B cell (primary cell): ENCODE measurements around the gene COL10A1. TPM values are rescaled to one million over a fixed set of nuclear protein-coding genes. Genes with fewer than 3 reads are reported as not detected.

Source experiments
- ATAC-seq: fragments of 200-7000 bp; cut with Tn5 transposase; one replicate; pipeline ENCODE4 v1.10.0; 2021; ENCODE audit warnings: low read depth, mild to moderate bottlenecking, moderate number of reproducible peaks, moderate library complexity
- CTCF ChIA-PET: fragments of 350-600 bp; sonication (Branson Sonifier 250); formaldehyde crosslinking; loops from one replicate; lab custom pipeline; 2021; ENCODE audit warnings: antibody characterized with exemption, inconsistent platforms; lab: Charles Lee
- POLR2A ChIA-PET: fragments of 350-600 bp; sonication (Branson Sonifier 250); formaldehyde crosslinking; loops from one replicate; lab custom pipeline; 2021; ENCODE audit warnings: antibody characterized with exemption; lab: Charles Lee
- DNase-seq: peaks from one replicate; pipeline ENCODE4 v3.0.0; 2013
- H2AFZ ChIP-seq: 2 replicates; pipeline ENCODE4 v1.6.1; 2012; ENCODE audit warnings: mild to moderate bottlenecking, low read depth, low read length; ENCODE audit not compliant: insufficient read depth, poor library complexity, severe bottlenecking
- H3K27ac ChIP-seq, 2 donors: 1 replicate in 1 of 2; 2 replicates in 1 of 2; pipeline ENCODE4 v1.5.1; 2012 to 2013; ENCODE audit warnings: low read length in 2 of 2, mild to moderate bottlenecking in 2 of 2, moderate library complexity in 1 of 2
- H3K27me3 ChIP-seq, 4 experiments: fragments of 200-600 bp in 1 of 4; sonication (generic) in 1 of 4; replicated peaks in 1 of 4; 1 replicate in 2 of 4; 2 replicates in 2 of 4; pipeline versions ENCODE4 v1.6.1 to v1.7.0; 2013 to 2016; ENCODE audit warnings: low read length in 3 of 4, mild to moderate bottlenecking in 2 of 4, mixed read lengths in 1 of 4, moderate library complexity in 1 of 4; ENCODE audit not compliant: insufficient read depth in 4 of 4, control insufficient read depth in 3 of 4; ENCODE audit errors: control extremely low read depth in 1 of 4
- H3K36me3 ChIP-seq, 2 experiments: replicated peaks in 1 of 2; 1 replicate in 1 of 2; 2 replicates in 1 of 2; pipeline versions ENCODE4 v1.6.1 to v1.7.1; 2013; ENCODE audit warnings: low read length in 1 of 2; ENCODE audit not compliant: insufficient read depth in 2 of 2, control insufficient read depth in 1 of 2; ENCODE audit errors: control extremely low read depth in 1 of 2, extremely low read depth in 1 of 2
- H3K4me1 ChIP-seq, 2 donors: fragments of 200-600 bp in 1 of 2; sonication (generic) in 1 of 2; 1 replicate in 1 of 2; 2 replicates in 1 of 2; pipeline versions ENCODE4 v1.5.1 to v1.6.1; 2013 to 2017; ENCODE audit warnings: low read length in 2 of 2; ENCODE audit not compliant: control insufficient read depth in 2 of 2, insufficient read depth in 2 of 2
- H3K4me2 ChIP-seq: replicated peaks from 2 replicates; pipeline ENCODE3; 2012; ENCODE audit warnings: mild to moderate bottlenecking, low read depth, low read length; ENCODE audit not compliant: poor library complexity, severe bottlenecking
- H3K4me3 ChIP-seq, 5 experiments: fragments of 200-600 bp in 1 of 5; sonication (generic) in 1 of 5; 1 replicate in 3 of 5; 2 replicates in 2 of 5; pipeline versions ENCODE4 v1.5.1 to v1.7.0; 2011 to 2016; ENCODE audit warnings: low read length in 4 of 5, mild to moderate bottlenecking in 4 of 5, low read depth in 2 of 5, control low read depth in 1 of 5, moderate library complexity in 1 of 5; ENCODE audit not compliant: insufficient read depth in 1 of 5; ENCODE audit errors: control extremely low read depth in 1 of 5, extremely low read depth in 1 of 5
- H3K79me2 ChIP-seq: fragments of 200-600 bp; sonication (generic); one replicate; pipeline ENCODE4 v1.6.0; 2016; ENCODE audit warnings: low read length; ENCODE audit not compliant: control insufficient read depth, insufficient read depth
- H3K9ac ChIP-seq: fragments of 200-600 bp; sonication (generic); 2 replicates; pipeline ENCODE4 v1.6.1; 2017; ENCODE audit warnings: mild to moderate bottlenecking, low read length, moderate library complexity
- H3K9me3 ChIP-seq, 3 donors: one replicate each; pipeline versions ENCODE4 v1.6.1 to v1.7.1; 2013; ENCODE audit warnings: low read length in 2 of 3; ENCODE audit not compliant: control insufficient read depth in 2 of 3, insufficient read depth in 1 of 3; ENCODE audit errors: control extremely low read depth in 1 of 3
- H4K20me1 ChIP-seq: 2 replicates; pipeline ENCODE4 v1.6.0; 2012; ENCODE audit warnings: mild to moderate bottlenecking, low read length; ENCODE audit not compliant: insufficient read depth, control insufficient read depth, poor library complexity, severe bottlenecking
- H3K27ac Mint-ChIP-seq: one replicate; pipeline ENCODE4 v1.8.0; 2021; ENCODE audit warnings: mixed read lengths
- H3K27me3 Mint-ChIP-seq: one replicate; pipeline ENCODE4 v1.8.0; 2021; ENCODE audit warnings: mixed read lengths
- H3K4me1 Mint-ChIP-seq: one replicate; pipeline ENCODE4 v1.8.0; 2021; ENCODE audit warnings: mixed read lengths
- H3K4me3 Mint-ChIP-seq: one replicate; pipeline ENCODE4 v1.8.0; 2021; ENCODE audit warnings: mixed read lengths
- H3K9me3 Mint-ChIP-seq: one replicate; pipeline ENCODE4 v1.8.0; 2022; ENCODE audit warnings: mixed read lengths; ENCODE audit not compliant: insufficient read depth
- CTCF ChIP-seq: fragments of 200-600 bp; IDR thresholded peaks from one replicate; pipeline ENCODE4 v1.8.0; 2022; ENCODE audit warnings: antibody characterized with exemption, mild to moderate bottlenecking
- EZH2 ChIP-seq: IDR thresholded peaks from 2 replicates; pipeline ENCODE4 v1.6.1; 2012; ENCODE audit warnings: borderline replicate concordance, low read depth, mild to moderate bottlenecking, moderate library complexity, low read length; ENCODE audit not compliant: insufficient read depth, poor library complexity, severe bottlenecking
- WGBS: methylation state at CpG from one replicate; pipeline ENCODE4 v1.1.5; 2013; ENCODE audit warnings: missing lambda C conversion rate; ENCODE audit not compliant: insufficient coverage; 5-methylcytosine and 5-hydroxymethylcytosine counted together
- intact Hi-C: fragments of 100-400 bp; cut with micrococcal nuclease; formaldehyde crosslinking; loops from one replicate; pipeline ENCODE4 v1.10.0; 2022
- polyA plus RNA-seq: library from polyadenylated mRNA; depleted of rRNA; stranded (reverse); fragments of >200 nt; gene quantifications from 2 replicates; pipeline ENCODE4 v1.2.3, GENCODE V29; 2012
- total RNA-seq, 2 donors: library from RNA; stranded (reverse); fragments of 120-200 nt in 1 of 2; gene quantifications; 1 replicate in 1 of 2; 2 replicates in 1 of 2; pipeline versions ENCODE4 v1.2.3 to v1.2.4, GENCODE V29; 2013 to 2022

The COL10A1 gene
- total and polyA plus RNA-seq, 2 donors (not counting 1 experiment from before 2014, with no cell fraction given), result not detected

GRCh38 chr6:116087437-116088027 lies 38.4 kb downstream of the COL10A1 start:
- peaks cover 15 to 18% of the 10 kb centered on the region in 2 donors for H3K4me1 ChIP-seq
- ChIA-PET POLR2A (no interaction called here), CTCF (interaction anchor here (0.6 to 3.2 kb wide), 7 partner anchors 9 to 76 kb away, joined by 3 to 17 read pairs (median 4); partner anchors contain the start of gene NT5DC1)
- no peaks in the 10 kb centered on the region for H4K20me1 ChIP-seq
- Mint-ChIP-seq H3K27me3 (peaks cover 3% of the 10 kb centered on the region), H3K4me3 (peak overlapping the region; percentile 12), H3K27ac (peak overlapping the region; percentile 75), H3K4me1 (peaks cover 28% of the 10 kb centered on the region), H3K9me3 (no peaks in the 10 kb centered on the region)
- H3K27me3 ChIP-seq, result no peaks in the 10 kb centered on the region
- no peak overlapping the region for H3K27ac ChIP-seq
- WGBS, result 88% methylated on average over 2 of the region's 4 CpGs
- intact Hi-C loops, result no loop called here
- ATAC-seq, result peak; percentile 80
- H2AFZ ChIP-seq, result peak overlapping the region; percentile 12
- TF ChIP-seq EZH2 (no peak), CTCF (no peak)
- no peak overlapping the region for H3K4me3 ChIP-seq
- H3K9me3 ChIP-seq, result peaks cover 0 to 3% (median 0%) of the 10 kb centered on the region in 3 donors
- DNase-seq, result peak; percentile 45
- no peak overlapping the region for H3K4me2 ChIP-seq
- no peak overlapping the region for H3K9ac ChIP-seq
- no peaks in the 10 kb centered on the region for H3K79me2 ChIP-seq
- no peaks in the 10 kb centered on the region for H3K36me3 ChIP-seq

DNA sequence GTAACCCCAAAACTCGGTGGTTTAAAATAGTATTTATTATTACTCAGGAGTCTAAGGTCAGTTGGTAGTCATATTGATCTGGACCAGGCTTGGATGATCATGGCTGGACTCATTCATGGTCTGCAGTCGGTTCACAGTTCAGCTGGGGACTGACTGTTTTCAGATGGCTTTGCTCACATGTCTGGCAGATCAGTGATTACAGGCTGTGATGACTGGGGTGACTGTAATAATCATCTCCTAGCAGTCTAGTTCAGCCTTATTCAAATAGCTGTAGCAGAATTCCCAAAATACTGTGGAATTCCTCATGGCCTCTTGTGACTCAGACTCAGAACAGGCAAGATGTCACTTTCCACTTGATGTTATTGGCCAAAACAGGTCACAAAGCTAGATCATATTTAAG lies 41.6 kb downstream of the COL10A1 start:
- H3K4me1 Mint-ChIP-seq, result peaks cover 22% of the 10 kb centered on the region
- ChIA-PET POLR2A (no interaction called here), CTCF (interaction anchor here (2.1 kb wide), 1 partner anchor 73 kb away, joined by 8 read pairs; no protein-coding TSS in a partner anchor)
- Histone ChIP-seq H3K9me3 (no peaks in the 10 kb centered on the region), H3K79me2 (no peaks in the 10 kb centered on the region), H3K9ac (no peak overlapping the region), H3K4me2 (no peak overlapping the region), H4K20me1 (no peaks in the 10 kb centered on the region), H2AFZ (no peak overlapping the region), H3K27me3 (peaks cover 0 to 2% (median 0%) of the 10 kb centered on the region in 4 experiments), H3K4me3 (no peak overlapping the region), H3K27ac (no peak overlapping the region), H3K4me1 (peaks cover 9 to 12% of the 10 kb centered on the region in 2 donors), H3K36me3 (no peaks in the 10 kb centered on the region)
- 83% methylated on average over 1 of the region's 2 CpGs for WGBS
- no peak for TF ChIP-seq CTCF
- TF ChIP-seq EZH2, result no peak
- no peak overlapping the region for H3K27ac Mint-ChIP-seq
- no peak overlapping the region for H3K4me3 Mint-ChIP-seq
- no peak for ATAC-seq
- intact Hi-C loops, result no loop called here
- no peak for DNase-seq
- no peaks in the 10 kb centered on the region for H3K9me3 Mint-ChIP-seq
- peaks cover 8% of the 10 kb centered on the region for H3K27me3 Mint-ChIP-seq
